Natural killer cell (primary cell): Measurements from ENCODE around the gene NT5C3B. TPM values are rescaled to one million over a fixed set of nuclear protein-coding genes. Genes with fewer than 3 reads are reported as not detected.
A peak's percentile ranks its signal among the peaks of the same experiment; 100 is the strongest.
"Not testable (repeated sequence)": the region's sequence is repeated elsewhere in the genome, so short reads cannot be mapped to it uniquely, and the experiment has no call there.

Source experiments
- ATAC-seq, 3 donors: fragments of 150-1000 bp in 2 of 3; fragments of 200-7000 bp in 1 of 3; cut with Tn5 transposase; 1 replicate in 1 of 3; 2 replicates in 2 of 3; pipeline ENCODE4 v1.10.0; 2021; ENCODE audit warnings: mild to moderate bottlenecking in 2 of 3, moderate library complexity in 2 of 3
- DNase-seq, 2 donors: peaks; one replicate each; pipeline versions ENCODE4 v3.0.0 to v3.0.0-alpha.2; 2013 to 2021; ENCODE audit warnings: mixed read lengths in 1 of 2
- H3K27ac ChIP-seq: one replicate; pipeline ENCODE4 v1.5.1; 2013; ENCODE audit warnings: mild to moderate bottlenecking, low read length
- H3K27me3 ChIP-seq: one replicate; pipeline ENCODE4 v1.6.1; 2013; ENCODE audit warnings: low read length; ENCODE audit not compliant: control insufficient read depth, insufficient read depth
- H3K36me3 ChIP-seq: one replicate; pipeline ENCODE4 v1.6.1; 2013; ENCODE audit warnings: low read length; ENCODE audit not compliant: control insufficient read depth, insufficient read depth
- H3K4me1 ChIP-seq: one replicate; pipeline ENCODE4 v1.6.1; 2013; ENCODE audit warnings: low read length; ENCODE audit not compliant: control insufficient read depth, insufficient read depth
- H3K4me3 ChIP-seq: one replicate; pipeline ENCODE4 v1.5.1; 2013; ENCODE audit warnings: low read length
- H3K9me3 ChIP-seq: one replicate; pipeline ENCODE4 v1.6.1; 2013; ENCODE audit warnings: low read length; ENCODE audit not compliant: control insufficient read depth, insufficient read depth
- H3K27ac Mint-ChIP-seq, 2 donors: one replicate each; pipeline ENCODE4 v1.8.0; 2022; ENCODE audit warnings: mild to moderate bottlenecking in 2 of 2, mixed read lengths in 2 of 2, moderate library complexity in 1 of 2
- H3K27me3 Mint-ChIP-seq, 2 donors: one replicate each; pipeline ENCODE4 v1.8.0; 2022; ENCODE audit warnings: low read depth in 2 of 2, mixed read lengths in 2 of 2
- H3K36me3 Mint-ChIP-seq: one replicate; pipeline ENCODE4 v1.8.0; 2022; ENCODE audit warnings: mixed read lengths
- H3K4me1 Mint-ChIP-seq, 2 donors: one replicate each; pipeline ENCODE4 v1.8.0; 2022; ENCODE audit warnings: mixed read lengths in 2 of 2
- H3K4me3 Mint-ChIP-seq: one replicate; pipeline ENCODE4 v1.8.0; 2022; ENCODE audit warnings: mild to moderate bottlenecking, moderate library complexity, mixed read lengths
- H3K9me3 Mint-ChIP-seq, 2 donors: one replicate each; pipeline ENCODE4 v1.8.0; 2022; ENCODE audit warnings: mixed read lengths in 2 of 2
- WGBS: methylation state at CpG from one replicate; pipeline ENCODE4 v1.1.7; 2013; ENCODE audit warnings: missing lambda C conversion rate; ENCODE audit not compliant: insufficient coverage; 5-methylcytosine and 5-hydroxymethylcytosine counted together
- intact Hi-C: fragments of 100-400 bp; cut with micrococcal nuclease; formaldehyde crosslinking; loops from one replicate; pipeline ENCODE4 v1.14.2; 2022
- total RNA-seq, 4 donors: library from RNA; stranded (reverse); fragments of 120-200 nt in 1 of 4; gene quantifications; one replicate each; pipeline versions ENCODE4 v1.2.3 to v1.2.4, GENCODE V29; 2013 to 2022
- TF ChIP-seq, protein P1 (sequence below): fragments of 200-600 bp; IDR thresholded peaks from one replicate; pipeline ENCODE4 v1.8.0; 2022; ENCODE audit warnings: antibody characterized with exemption

NT5C3B gene
- total RNA-seq, 3 donors from 2014 or later (not counting 1 experiment from before 2014, with no cell fraction given) = 9.1 to 10.0 (median 9.8) TPM

DNA sequence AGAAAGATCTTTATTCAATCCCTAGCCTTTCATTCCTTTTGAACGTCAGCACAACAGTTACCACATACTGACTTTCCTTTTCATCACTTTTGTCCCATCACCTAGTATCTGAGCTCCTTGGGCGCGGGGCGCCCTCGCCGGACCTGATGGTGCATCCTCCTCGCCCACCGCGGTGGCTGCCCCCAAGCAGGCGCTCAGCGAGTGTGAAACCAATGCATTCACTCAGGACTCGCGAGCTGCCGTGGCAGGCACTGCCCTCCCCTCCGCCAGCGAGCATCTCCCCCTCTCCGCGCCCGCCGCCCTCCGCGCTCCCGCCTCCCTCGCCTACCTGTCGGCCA lies 28.4 kb upstream of the NT5C3B start:
- WGBS = 0% methylated on average over 25 of the region's 25 CpGs
- peaks cover 27% of the 10 kb centered on the region for H3K4me1 ChIP-seq
- H3K36me3 Mint-ChIP-seq = no peaks in the 10 kb centered on the region
- intact Hi-C loops = no loop called here
- DNase-seq (peak in 1 of 2 donors; percentile 44), ATAC-seq (peak in 2 of 3 donors; percentile 35 to 45)
- H3K4me1 Mint-ChIP-seq = peaks cover 16 to 17% of the 10 kb centered on the region in 2 donors
- H3K27me3 ChIP-seq = no peaks in the 10 kb centered on the region
- TF ChIP-seq, protein P1, sequence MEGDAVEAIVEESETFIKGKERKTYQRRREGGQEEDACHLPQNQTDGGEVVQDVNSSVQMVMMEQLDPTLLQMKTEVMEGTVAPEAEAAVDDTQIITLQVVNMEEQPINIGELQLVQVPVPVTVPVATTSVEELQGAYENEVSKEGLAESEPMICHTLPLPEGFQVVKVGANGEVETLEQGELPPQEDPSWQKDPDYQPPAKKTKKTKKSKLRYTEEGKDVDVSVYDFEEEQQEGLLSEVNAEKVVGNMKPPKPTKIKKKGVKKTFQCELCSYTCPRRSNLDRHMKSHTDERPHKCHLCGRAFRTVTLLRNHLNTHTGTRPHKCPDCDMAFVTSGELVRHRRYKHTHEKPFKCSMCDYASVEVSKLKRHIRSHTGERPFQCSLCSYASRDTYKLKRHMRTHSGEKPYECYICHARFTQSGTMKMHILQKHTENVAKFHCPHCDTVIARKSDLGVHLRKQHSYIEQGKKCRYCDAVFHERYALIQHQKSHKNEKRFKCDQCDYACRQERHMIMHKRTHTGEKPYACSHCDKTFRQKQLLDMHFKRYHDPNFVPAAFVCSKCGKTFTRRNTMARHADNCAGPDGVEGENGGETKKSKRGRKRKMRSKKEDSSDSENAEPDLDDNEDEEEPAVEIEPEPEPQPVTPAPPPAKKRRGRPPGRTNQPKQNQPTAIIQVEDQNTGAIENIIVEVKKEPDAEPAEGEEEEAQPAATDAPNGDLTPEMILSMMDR = no peak
- H3K36me3 ChIP-seq = peaks cover 12% of the 10 kb centered on the region
- peak overlapping the region; percentile 86 for H3K4me3 ChIP-seq
- no peak overlapping the region for H3K4me3 Mint-ChIP-seq
- no peaks in the 10 kb centered on the region for H3K9me3 ChIP-seq
- H3K27ac ChIP-seq = peak overlapping the region; percentile 81
- no peak overlapping the region for H3K27ac Mint-ChIP-seq
- H3K9me3 Mint-ChIP-seq = no peaks in the 10 kb centered on the region
- no peaks in the 10 kb centered on the region for H3K27me3 Mint-ChIP-seq

DNA sequence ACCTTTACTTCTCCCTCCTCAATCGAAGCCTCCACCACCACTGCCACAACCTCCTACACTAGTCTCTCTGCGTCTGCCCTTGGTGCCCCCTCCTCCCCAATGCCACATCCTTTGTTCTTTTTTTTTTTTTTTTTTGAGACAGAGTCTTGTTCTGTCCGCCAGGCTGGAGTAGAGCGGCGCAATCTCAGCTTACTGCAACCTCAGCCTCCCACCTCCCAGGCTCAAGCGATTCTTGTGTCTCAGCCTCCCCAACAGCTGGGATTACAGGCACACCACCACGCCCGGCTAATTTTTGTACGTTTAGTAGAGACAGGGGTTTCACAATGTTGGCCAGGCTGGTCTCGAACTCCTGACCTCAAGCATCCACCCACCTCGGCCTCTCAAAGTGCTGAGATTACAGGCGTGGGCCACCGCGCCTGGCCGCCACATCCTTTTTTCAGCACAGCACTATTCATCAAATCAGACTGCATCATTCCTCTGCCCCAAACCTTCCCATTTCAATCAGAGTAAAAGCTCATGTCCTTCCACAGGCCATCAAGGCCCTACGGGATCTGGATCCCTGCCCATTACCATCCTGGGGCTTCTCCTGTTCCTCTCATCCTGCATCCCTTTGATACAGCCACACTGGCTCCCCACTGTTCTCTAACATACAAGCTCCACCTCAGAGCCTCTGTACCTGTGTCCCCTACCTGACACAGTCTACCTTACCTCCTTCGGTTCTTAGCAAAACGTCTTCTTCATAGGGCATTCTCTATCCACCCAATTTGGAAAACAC lies 27.2 kb upstream of the NT5C3B start:
- Histone ChIP-seq H3K4me1 (peaks cover 27% of the 10 kb centered on the region), H3K9me3 (no peaks in the 10 kb centered on the region), H3K36me3 (peaks cover 8% of the 10 kb centered on the region), H3K4me3 (no peak overlapping the region), H3K27me3 (no peaks in the 10 kb centered on the region), H3K27ac (no peak overlapping the region)
- DNase-seq (peak in 1 of 2 donors; percentile 59), ATAC-seq (peak in 1 of 3 donors; percentile 25)
- Mint-ChIP-seq H3K36me3 (no peaks in the 10 kb centered on the region), H3K4me1 (peaks cover 16 to 18% of the 10 kb centered on the region in 2 donors), H3K27ac (no peak overlapping the region), H3K27me3 (no peaks in the 10 kb centered on the region), H3K9me3 (no peaks in the 10 kb centered on the region), H3K4me3 (no peak overlapping the region)
- intact Hi-C loops = no loop called here
- WGBS = 29% methylated on average over 18 of the region's 18 CpGs
- TF ChIP-seq, protein P1 = no peak

DNA sequence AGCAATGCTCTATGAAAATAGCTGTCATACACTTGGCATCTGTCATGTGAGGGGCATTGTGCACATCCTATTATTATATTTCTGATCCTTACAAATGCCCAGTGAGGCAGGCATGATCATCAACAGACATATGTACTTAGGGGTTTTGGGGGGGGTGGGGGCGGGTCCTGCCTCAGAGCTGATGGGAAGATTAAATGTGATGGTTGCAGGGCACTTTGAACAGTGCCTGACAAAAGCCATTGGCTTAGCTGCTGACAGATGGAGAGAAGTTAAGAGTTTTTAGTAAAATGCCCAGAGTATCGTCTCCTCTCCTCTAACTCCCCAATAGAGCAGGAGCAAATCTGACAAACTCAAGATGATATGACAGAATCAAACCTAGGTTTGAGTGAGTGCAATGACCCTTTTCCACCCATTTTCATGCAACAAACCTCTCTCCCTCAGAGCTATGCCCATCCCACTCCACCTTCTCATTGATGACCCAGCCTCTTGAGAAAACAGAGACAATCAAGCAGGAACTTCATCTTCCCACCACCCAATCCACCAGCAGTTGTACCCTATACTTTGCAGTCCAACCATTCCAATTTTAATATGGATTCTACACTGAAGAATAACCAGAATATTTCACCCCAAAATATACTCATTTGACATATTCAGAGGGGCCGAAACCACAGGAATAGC lies 24.4 kb upstream of the NT5C3B start:
- peaks cover 16 to 31% of the 10 kb centered on the region in 2 donors for H3K4me1 Mint-ChIP-seq
- intact Hi-C loops = no loop called here
- WGBS = 96% methylated on average over 3 of the region's 3 CpGs

DNA sequence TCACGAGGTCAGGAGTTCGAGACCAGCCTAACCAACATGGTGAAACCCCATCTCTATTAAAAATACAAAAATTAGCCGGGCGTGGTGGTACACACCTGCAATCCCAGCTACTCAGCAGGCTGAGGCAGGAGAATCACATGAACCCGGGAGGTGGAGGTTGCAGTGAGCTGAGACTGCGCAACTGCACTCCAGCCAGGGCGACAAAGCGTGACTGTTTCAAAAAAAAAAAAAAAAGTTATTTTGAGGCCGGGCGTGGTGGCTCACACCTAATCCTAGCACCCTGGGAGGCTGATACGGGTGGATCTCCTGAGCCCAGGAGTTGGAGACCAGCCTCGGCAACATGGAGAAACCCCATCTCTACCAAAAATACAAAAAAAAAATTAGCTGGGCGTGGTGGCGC lies 15.3 kb upstream of the NT5C3B start:
- DNase-seq, H3K4me3 ChIP-seq, H3K27ac ChIP-seq, H3K27ac Mint-ChIP-seq, intact Hi-C loops, H3K4me3 Mint-ChIP-seq, H3K27me3 Mint-ChIP-seq, ATAC-seq, H3K9me3 Mint-ChIP-seq, H3K27me3 ChIP-seq, H3K4me1 ChIP-seq, H3K36me3 Mint-ChIP-seq, H3K9me3 ChIP-seq: not testable (repeated sequence)
- 88% methylated on average over 11 of the region's 14 CpGs for WGBS
- H3K4me1 Mint-ChIP-seq = peaks cover 15 to 21% of the 10 kb centered on the region in 2 donors
- H3K36me3 ChIP-seq = peaks cover 24% of the 10 kb centered on the region

More for the DNA sequence above, 24.4 kb upstream of the NT5C3B start:
- H3K27me3 Mint-ChIP-seq = no peaks in the 10 kb centered on the region
- H3K9me3 Mint-ChIP-seq = no peaks in the 10 kb centered on the region
- H3K36me3 Mint-ChIP-seq = no peaks in the 10 kb centered on the region
- Histone ChIP-seq H3K4me3 (no peak overlapping the region), H3K9me3 (no peaks in the 10 kb centered on the region), H3K27me3 (no peaks in the 10 kb centered on the region), H3K4me1 (peaks cover 23% of the 10 kb centered on the region), H3K27ac (no peak overlapping the region), H3K36me3 (no peaks in the 10 kb centered on the region)
- H3K27ac Mint-ChIP-seq = no peak overlapping the region
- H3K4me3 Mint-ChIP-seq = no peak overlapping the region
- DNase-seq (no peak), ATAC-seq (no peak)
- TF ChIP-seq, protein P1 = no peak
